Nephron (organoid): Measurements from ENCODE around the gene IFNA13.
"Not testable (repeated sequence)": the region's sequence is repeated elsewhere in the genome, so short reads cannot be mapped to it uniquely, and the experiment has no call there.

ENCODE experiments used
- H3K27ac Mint-ChIP-seq, 3 experiments: 2 replicates each; pipeline ENCODE4 v1.8.0; 2020; ENCODE audit warnings: mixed read lengths in 3 of 3, mild to moderate bottlenecking in 2 of 3, moderate library complexity in 1 of 3
- H3K27me3 Mint-ChIP-seq: 2 replicates; pipeline ENCODE4 v1.8.0; 2021; ENCODE audit warnings: low read depth, mild to moderate bottlenecking, moderate library complexity, mixed read lengths
- H3K36me3 Mint-ChIP-seq: 2 replicates; pipeline ENCODE4 v1.8.0; 2020; ENCODE audit warnings: low read depth, mixed read lengths
- H3K4me1 Mint-ChIP-seq: 2 replicates; pipeline ENCODE4 v1.8.0; 2020; ENCODE audit warnings: mixed read lengths
- H3K4me3 Mint-ChIP-seq, 3 experiments: 2 replicates each; pipeline ENCODE4 v1.8.0; 2020; ENCODE audit warnings: mild to moderate bottlenecking in 3 of 3, mixed read lengths in 3 of 3, moderate library complexity in 2 of 3
- H3K9me3 Mint-ChIP-seq: 2 replicates; pipeline ENCODE4 v1.8.0; 2020; ENCODE audit warnings: mixed read lengths
- CTCF ChIP-seq, 3 experiments: fragments of 200-600 bp; sonication (generic); IDR thresholded peaks; one replicate each; pipeline ENCODE4 v1.5.0; 2021; ENCODE audit warnings: antibody characterized with exemption in 3 of 3; ENCODE audit not compliant: unreplicated experiment in 3 of 3

IFNA13 gene

GRCh38 chr9:21381448-21382339 is 13.8 kb upstream of the IFNA13 start:
- no peak for TF ChIP-seq CTCF (IDR thresholded peaks at IDR 0.05; ENCODE audit: unreplicated experiment in 3 of 3)
- peaks cover 6% of the 10 kb centered on the region for H3K27me3 Mint-ChIP-seq
- H3K4me3 Mint-ChIP-seq = no peak overlapping the region
- H3K4me1 Mint-ChIP-seq = no peaks in the 10 kb centered on the region
- no peaks in the 10 kb centered on the region for H3K9me3 Mint-ChIP-seq
- no peak overlapping the region for H3K27ac Mint-ChIP-seq
- H3K36me3 Mint-ChIP-seq = no peaks in the 10 kb centered on the region

- H3K36me3 Mint-ChIP-seq, H3K4me1 Mint-ChIP-seq, H3K9me3 Mint-ChIP-seq, H3K4me3 Mint-ChIP-seq, H3K27ac Mint-ChIP-seq, H3K27me3 Mint-ChIP-seq: not testable (repeated sequence)
Observed at GRCh38 chr9:21371467-21371866, 3.6 kb upstream of the IFNA13 start.

- H3K4me1 Mint-ChIP-seq, H3K27ac Mint-ChIP-seq, H3K9me3 Mint-ChIP-seq, H3K4me3 Mint-ChIP-seq, H3K36me3 Mint-ChIP-seq, H3K27me3 Mint-ChIP-seq: not testable (repeated sequence)
Observed at GRCh38 chr9:21367169-21367568, 688 bp downstream of the IFNA13 start.

GRCh38 chr9:21362287-21362686 is 5.6 kb downstream of the IFNA13 start:
- no peak overlapping the region for H3K4me3 Mint-ChIP-seq
- no peaks in the 10 kb centered on the region for H3K36me3 Mint-ChIP-seq
- no peaks in the 10 kb centered on the region for H3K9me3 Mint-ChIP-seq
- TF ChIP-seq CTCF (IDR thresholded peaks at IDR 0.05; ENCODE audit: unreplicated experiment in 3 of 3) = no peak
- H3K4me1 Mint-ChIP-seq = no peaks in the 10 kb centered on the region
- no peaks in the 10 kb centered on the region for H3K27me3 Mint-ChIP-seq
- H3K27ac Mint-ChIP-seq = no peak overlapping the region

- peaks cover 3% of the 10 kb centered on the region for H3K9me3 Mint-ChIP-seq
- TF ChIP-seq CTCF (IDR thresholded peaks at IDR 0.05; ENCODE audit: unreplicated experiment in 3 of 3) = no peak
- H3K27ac Mint-ChIP-seq = no peak overlapping the region
- no peak overlapping the region for H3K4me3 Mint-ChIP-seq
- H3K36me3 Mint-ChIP-seq = no peaks in the 10 kb centered on the region
- H3K27me3 Mint-ChIP-seq = no peaks in the 10 kb centered on the region
- H3K4me1 Mint-ChIP-seq = no peaks in the 10 kb centered on the region
Observed at GRCh38 chr9:21357479-21358460, 10.1 kb downstream of the IFNA13 start.

GRCh38 chr9:21350787-21351186 is 17.1 kb downstream of the IFNA13 start, which contains the start of gene IFNA6:
Gene IFNA6, minus strand, starts transcription at chr9:21350887. Its CDS starts 0 bp downstream, at chr9:21350887.
- Mint-ChIP-seq H3K36me3 (no peaks in the 10 kb centered on the region), H3K9me3 (peaks cover 3% of the 10 kb centered on the region), H3K4me1 (no peaks in the 10 kb centered on the region), H3K27ac (no peak within 1 kb of the TSS), H3K4me3 (no peak within 1 kb of the TSS), H3K27me3 (no peaks in the 10 kb centered on the region)
- no peak for TF ChIP-seq CTCF (IDR thresholded peaks at IDR 0.05; ENCODE audit: unreplicated experiment in 3 of 3)
